ENCODE results near the gene RALGAPA1.
"Not testable (repeated sequence)": the region's sequence is repeated elsewhere in the genome, so short reads cannot be mapped to it uniquely, and the experiment has no call there.

The RALGAPA1 gene

DNA sequence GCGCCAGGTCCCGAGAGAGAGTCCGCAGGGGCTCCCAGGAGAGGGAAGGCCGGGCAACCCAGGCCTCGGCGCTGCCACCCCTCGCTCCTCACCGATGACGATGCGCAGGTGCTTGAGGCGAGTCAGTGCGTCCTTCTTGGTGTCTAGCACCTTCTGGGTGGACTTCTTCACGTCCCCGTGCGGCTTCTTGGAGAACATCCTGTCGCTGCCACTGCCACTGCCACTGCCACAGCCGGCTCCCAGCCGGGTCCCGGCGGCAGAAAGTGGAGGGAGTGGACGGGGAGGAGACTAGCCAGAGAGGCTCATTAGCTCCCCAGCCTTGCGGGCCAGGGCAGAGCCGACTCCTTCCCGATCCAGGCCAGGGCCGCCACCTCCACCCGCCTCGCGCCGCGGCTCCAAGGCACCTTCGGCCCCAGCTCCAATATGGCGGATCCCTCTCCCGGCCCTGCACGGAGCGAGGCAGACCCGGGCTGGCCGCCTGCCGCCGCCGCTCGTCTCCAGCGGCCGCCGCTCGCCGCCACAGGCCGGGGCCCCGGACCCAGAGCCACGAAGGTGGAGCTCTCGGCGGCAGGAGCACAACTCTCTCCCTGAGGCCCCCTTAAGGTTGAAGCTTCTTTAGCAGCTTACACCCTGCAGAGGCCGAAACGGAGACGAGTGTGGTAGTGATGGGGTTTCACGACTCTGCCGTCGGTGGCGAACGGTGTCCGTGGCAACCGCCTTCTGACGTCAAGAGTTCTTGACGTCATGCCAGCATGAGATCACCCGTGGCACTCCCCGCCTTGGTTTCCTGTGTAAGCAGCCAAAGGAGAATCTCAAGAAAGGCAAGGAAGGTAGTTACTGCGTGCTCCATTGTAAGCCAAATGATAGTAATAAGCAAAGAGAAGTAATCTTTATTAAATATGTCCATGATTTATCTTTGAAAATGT is at the start of gene RALGAPA1:
TSS of gene RALGAPA1 (minus strand) at position 658 of the 926 bp plus-strand sequence. CDS start at position 198, 460 bp downstream.
- peak; percentile 98 for DNase-seq

DNA sequence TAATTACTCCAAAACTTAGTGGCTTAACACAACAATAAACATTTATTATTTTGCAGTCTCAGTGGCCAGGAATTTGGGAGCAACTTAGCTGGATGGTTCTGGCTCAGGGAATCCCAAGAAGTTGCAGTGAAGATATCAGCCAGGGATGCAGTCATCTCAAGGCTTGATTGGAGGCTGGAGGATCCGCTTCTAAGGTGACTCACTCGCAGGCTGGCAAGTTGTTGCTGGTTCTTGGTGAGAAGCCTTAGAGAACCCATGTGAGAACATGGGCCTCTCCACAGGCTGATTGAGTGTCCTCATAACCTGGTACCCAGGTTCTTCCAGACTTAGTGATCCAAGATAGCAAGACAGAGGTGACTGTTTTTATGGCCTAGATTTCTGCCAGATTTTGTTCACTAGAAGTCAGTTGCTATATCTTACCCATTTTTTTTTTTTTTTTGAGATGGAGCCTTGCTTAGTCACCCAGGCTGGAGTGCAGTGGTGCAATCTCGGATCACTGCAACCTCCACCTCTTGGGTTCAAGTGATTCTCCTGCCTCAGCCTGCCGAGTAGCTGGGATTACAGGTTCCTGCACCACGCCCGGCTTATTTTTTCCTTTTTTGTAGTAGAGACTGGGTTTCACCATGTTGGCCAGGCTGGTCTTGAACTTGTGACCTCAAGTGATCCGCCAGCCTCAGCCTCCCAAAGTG is 49.6 kb upstream of the RALGAPA1 start:
- no peak for DNase-seq

DNA sequence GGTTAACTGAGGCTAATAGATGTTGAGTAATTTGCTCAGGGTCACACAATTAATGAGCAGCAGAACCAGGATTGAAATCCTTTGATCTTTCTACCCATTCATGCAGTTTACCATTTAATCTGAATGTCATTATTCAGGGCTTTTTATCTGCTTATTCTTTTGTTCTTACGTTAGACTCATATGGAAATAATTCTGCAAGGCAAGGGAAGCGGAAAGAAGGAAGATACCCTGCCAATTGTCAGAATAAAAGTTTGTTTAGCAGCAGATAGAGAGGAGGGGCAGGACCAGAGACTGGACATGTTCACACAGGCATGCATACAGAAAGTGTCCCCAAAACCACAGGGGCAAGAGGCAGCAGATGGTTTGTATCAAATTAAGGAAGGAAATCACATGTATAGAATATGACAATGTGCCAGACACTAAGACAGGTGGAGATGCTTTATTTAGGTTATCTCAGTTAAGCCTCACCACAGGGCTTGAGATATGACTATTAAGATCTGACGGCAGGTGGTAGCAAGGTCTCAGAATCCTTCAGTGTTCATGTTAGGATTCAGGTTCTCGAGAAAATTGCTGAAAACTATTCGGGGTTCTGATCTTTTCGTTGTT is 46.9 kb upstream of the RALGAPA1 start:
- peak; percentile 22 for DNase-seq

DNA sequence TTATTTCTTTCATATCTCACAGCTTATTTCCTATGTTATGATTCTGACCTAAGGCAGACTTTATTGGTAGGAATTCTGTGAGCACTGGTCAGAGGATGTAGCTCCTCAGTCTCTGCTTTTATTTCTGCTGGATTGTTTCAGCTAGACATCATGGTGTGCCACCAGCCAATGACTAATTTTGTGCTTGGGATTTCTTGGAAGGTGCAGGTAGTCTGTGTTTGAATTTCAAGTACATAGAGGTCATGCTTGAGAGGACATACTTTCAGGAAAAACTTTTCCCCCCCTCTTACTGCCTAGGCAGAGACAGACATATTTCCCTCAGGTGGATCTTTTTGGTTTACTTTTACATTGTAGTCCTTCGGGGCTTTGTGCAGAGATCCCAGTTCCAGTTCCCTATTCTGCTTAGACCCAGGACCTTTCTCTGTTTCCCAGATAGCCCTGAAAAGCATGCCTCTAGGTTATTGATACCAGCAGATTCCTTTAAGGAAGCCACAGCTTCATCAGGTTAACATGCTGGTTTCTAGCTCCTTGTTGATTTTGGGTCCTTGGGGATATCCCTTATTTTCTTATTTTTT is 45.7 kb upstream of the RALGAPA1 start:
- DNase-seq = no peak

DNA sequence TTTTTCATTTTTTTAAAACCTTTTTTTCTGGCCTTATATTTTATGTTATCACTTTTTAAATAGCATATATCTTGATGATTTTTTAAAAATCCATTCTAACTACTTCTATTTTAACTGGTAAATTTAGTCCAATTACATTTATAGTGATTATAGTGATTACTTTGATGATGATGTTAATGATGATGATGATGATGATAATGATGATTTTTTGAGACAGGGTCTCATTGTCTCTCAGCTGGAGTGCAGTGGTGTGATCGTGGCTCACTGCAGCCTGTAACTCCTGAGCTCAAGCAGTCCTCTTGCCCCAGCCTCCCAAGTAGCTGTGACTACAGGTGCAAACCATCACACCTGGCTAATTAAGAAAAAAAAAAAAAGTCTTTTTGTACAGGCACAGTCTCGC is 44.1 kb upstream of the RALGAPA1 start:
- no peak for DNase-seq

DNA sequence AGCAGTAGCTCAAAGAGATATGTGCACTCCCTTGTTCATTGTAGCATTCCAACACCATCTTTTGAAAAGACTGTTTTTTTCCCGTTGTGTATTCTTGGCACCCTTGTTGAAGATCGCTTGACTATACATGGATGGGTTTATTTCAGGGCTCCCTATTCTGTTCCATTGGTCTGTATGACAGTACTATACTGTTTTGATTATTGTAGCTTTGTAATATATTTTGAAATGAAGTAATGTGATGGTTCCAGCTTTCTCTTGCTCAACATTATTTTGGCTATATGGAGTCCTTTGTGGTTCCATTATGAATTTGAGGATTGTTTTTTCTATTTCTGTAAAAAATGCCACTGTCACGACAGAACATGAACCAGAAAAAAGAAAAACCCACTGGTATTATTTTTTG is 42.7 kb upstream of the RALGAPA1 start:
- DNase-seq = no peak

DNA sequence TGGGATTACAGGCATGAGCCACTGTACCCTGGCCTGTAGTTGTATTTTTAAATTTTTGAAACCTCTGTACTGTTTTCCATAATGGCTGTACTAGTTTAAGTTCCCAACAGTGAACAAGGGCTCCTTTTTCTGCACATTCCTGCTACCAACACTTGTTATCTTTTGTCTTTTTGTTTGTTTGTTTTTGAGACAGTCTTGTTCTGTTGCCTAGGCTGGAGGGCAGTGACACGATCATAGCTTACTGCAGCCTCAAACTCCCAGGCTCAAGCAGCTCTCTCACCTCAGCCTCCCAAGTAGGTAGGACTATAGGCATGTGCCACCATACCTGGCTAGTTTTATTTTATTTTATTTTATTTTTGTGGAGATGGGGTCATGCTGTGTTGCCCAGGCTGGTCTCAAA is 40.0 kb upstream of the RALGAPA1 start:
- DNase-seq = no peak

DNA sequence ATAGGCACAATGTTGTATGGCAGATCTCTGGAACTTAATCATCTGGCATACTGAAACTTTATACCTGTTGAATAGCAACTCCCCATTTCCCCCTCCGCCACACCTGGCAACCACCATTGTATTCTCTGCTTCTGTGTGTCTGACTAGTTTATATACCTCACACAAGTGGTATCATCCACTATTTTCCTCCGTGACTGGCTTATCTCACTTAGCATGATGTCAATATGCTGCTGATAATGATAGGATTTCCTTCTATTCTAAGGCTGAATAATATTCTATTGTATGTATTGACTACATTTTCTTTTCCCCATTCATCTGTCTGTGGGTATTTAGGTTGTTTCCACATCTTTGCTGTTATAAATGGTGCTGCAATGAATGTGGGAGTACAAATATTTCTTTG is 38.5 kb upstream of the RALGAPA1 start:
- DNase-seq = no peak

DNA sequence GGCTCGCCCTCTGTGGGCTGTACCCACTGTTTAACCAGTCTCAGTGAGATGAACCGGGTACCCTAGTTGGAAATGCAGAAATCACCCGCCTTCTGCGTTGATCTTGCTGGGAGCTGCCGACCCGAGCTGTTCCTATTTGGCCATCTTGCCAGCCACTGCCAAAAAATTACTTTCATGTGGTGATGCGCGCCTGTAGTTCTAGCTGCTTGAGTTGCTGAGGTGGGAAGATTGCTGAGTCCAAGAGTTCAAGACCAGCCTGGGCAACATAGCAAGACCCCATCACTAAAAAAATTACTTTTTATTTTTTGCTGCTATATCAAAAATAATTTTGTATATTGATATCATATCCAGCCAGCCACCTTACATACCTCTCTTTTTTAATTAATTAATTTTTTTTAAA is 35.4 kb upstream of the RALGAPA1 start:
- no peak for DNase-seq

DNA sequence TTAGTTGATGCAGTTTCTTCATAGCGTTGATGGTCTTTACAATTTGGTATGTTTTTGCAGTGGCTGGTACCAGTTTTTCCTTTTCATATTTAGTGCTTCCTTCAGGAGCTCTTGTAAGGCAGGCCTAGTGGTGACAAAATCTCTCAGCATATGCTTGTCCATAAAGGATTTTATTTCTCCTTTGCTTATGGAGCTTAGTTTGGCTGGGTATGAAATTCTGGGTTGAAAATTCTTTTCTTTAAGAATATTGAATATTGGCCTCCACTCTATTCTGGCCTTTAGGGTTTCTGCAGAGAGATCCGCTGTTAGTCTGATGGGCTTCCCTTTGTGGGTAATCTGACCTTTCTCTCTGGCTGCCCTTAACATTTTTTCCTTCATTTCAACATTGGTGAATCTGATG is 33.1 kb upstream of the RALGAPA1 start:
- not testable (repeated sequence) for DNase-seq

DNA sequence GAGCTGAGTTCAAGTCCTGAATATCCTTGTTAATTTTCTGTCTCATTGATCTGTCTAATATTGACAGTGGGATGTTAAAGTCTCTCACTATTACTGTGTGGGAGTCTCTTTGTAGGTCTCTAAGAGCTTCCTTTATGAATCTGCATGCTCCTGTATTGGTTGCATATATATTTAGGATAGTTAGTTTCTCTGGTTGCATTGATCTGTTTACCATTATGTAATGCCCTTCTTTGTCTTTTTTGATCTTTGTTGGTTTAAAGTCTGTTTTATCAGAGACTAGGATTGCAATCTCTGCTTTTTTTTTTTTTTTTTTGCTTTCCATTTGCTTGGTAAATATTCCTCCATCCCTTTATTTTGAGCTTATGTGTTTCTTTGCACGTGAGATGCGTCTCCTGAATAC is 32.6 kb upstream of the RALGAPA1 start:
- DNase-seq = not testable (repeated sequence)

DNA sequence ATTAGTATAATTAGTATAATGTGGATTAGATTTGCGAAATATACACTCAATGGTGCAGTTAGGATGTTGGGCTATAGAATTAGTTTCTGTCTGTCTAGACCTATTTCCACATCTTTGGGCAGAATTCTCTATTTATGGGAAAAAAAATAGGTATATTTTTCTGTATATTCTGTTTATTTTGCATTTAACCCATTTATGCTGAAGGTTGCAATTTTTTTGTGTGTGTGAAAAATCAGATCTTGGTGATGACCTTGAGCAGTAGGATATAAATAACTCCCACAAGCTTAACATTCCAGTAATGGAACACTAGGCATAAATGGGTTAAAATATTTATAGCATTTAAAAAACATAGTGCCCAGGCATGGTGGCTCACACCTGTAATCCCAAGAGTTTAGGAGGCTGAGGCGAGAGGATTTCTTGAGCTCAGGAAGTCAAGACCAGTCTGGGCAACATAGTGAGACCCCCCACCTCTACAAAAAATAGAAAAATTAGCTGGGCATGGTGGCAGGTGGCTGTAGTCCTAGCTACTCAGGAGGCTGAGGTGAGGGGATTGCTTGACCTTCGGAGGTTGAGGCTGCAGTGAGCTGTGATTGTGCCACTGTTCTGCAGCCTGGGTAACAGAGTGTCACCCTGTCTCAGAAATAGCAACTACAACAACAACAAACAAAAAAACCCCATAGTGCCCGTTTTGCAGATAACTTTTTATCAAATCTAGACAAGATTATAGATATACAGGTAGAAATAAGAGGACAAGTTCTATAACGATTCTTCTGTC is 26.3 kb upstream of the RALGAPA1 start:
- no peak for DNase-seq

DNA sequence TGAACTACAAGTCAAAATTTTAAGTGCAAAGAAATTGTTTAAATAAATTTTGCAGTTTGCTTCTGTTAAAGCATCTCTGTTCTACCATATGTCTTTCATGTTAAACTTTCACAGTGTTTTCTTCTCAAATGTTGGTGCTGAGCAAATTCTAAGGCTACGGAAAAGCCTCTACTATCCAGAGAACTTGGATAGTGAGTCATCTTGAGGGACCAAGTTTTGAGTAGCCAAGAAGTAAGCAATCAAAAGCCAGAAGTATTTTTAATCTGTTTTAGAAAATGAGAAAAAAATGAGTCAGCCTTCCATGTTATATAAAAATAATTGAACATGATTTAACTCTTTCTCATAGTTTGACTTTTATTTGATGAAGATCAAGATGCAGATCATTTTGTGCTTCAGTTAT is 20.4 kb upstream of the RALGAPA1 start:
- DNase-seq = no peak

DNA sequence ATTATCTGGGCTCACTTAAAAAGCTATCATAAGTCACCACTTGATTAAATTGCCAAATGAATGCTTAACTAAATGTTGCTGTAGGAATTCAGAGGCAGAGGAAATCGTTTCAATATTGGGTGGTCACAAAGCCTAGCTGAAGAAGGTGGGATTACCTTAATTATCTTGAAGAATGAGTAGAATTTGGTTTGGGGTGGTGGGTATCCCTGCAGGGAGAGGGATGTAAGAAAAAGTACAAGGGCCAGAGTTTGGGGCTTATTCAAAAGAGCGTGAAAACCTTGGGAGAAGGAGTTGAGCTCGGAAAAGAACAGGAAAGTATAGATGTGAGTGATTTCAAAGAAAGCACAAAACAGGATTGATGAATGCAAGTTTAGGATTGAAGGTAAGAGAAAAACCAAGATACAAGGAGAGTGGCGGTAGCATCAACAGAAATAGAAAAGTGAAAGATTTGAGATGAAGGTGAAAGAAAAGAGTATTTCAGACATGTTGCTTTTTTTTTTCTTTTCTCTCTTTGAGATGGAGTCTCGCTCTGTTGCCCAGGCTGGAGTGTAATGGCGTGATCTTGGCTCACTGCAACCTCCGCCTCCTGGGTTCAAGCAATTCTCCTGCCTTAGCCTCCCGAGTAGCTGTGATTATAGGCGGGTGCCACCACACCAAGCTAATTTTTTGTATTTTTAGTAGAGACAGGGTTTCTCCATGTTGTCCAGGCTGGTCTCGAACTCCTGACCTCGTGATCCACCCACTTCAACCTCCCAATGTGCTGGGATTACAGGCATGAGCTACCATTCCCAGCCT is 18.8 kb upstream of the RALGAPA1 start:
- no peak for DNase-seq

DNA sequence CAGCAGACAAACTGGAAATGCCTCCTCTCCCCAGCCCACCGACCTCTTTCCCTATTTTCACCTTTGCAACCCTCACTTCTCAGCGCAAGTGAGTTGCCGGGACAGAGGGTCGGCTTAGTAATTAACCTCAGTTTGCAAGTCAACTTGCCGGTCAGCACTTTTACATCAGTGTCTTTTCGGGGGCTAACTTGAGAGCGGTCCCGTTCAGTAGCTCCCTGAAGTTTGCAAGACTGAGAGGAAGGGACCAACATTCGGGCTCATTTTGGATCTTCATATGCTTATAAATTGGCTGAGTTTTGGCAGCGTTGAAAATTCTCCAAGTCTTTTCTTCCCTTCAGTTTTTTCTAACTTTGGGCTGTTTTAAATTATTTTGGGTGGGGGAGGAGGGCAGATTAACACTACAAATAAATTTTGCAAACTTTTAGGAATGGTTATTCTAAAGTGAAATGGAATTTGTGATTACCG is 17.9 kb upstream of the RALGAPA1 start:
- no peak for DNase-seq

DNA sequence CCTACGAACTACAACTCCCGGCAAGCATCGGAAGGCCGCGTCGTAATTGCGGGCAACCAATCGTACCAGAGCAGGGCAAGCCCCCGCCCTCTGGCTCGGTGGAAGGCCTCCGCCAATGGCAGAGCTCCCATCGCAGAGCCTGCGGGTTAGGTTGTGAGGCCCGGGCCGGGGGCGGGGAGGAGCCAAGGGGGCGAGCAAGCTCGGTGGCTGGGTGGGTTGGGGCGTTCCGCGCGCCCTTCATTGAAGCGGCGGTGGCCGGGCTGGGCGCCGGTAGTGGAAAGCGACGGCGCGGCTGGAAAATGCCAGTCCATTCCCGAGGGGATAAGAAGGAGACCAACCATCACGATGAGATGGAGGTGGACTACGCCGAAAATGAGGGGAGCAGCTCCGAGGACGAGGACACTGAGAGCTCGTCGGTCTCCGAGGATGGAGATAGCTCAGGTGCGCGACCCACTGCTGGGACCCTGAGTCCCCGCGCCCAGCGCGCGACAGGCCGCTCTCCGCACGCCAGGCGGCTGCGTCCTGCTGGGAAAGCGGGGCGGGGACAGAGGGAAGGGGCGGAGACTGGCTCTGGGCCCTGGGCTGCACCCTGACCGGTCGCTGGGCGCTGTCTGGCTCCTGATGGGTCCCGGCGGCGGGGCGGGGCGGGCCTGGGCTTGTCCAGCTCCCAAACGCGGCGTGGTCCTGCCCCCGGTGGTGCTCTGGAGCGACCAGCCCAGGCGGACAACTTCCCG is 17.3 kb upstream of the RALGAPA1 start, which contains the start of gene BRMS1L:
TSS of gene BRMS1L (plus strand) at position 121 of the 734 bp plus-strand sequence. CDS start at position 300, 179 bp downstream.
- DNase-seq = peak; percentile 99

DNA sequence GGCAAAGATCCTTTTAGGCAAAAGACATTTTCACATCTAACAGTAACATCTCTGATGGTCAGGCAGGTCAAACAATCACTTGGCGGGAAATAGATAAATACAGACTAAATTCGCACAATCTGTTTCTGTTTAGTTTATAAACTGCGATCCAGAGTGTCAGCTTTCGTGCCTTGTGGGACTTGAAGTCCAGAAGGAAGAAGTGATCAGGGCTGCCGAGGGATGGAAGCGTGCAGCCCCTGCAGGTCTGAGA is 16.8 kb upstream of the RALGAPA1 start:
- DNase-seq = no peak

DNA sequence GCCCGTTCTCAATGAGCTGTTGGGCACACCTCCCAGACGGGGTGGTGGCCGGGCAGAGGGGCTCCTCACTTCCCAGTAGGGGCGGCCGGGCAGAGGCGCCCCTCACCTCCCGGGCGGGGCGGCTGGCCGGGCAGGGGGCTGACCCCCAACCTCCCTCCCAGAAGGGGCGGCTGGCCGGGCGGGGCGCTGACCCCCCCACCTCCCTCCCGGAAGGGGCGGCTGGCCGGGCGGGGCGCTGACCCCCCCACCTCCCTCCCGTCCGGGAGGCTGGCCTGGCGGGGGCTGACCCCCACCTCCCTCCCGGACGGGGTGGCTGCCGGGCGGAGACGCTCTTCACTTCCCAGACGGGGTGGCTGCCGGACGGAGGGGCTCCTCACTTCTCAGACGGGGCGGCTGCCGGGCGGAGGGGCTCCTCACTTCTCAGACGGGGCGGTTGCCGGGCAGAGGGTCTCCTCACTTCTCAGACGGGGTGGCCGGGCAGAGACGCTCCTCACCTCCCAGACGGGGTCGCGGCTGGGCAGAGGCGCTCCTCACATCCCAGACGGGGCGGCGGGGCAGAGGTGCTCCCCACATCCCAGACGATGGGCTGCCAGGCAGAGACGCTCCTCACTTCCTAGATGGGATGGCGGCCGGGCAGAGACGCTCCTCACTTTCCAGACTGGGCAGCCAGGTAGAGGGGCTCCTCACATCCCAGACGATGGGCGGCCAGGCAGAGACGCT is 15.5 kb upstream of the RALGAPA1 start:
- DNase-seq = not testable (repeated sequence)

DNA sequence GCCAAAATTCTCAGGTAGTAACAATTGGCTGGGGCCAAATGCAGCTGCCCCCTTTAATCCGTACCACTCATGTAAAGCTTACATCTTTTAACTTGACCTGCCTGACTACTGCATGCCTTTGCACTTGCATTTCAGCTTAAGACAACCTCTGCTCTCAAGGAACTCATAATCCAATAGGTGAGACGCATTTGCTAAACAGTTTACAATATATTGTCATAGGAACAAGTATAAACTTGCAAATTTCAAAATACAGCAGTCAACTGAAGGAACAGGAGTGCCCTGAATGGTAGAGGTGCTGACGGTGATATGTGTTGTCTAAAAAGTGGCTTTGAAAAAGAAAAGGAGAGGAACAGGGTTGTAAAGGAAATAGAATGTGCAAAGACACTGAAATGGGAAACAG is 13.4 kb upstream of the RALGAPA1 start:
- no peak for DNase-seq
